NCI-H82 treated with DMSO at 0.1 percent for 48 hours (cell line): ENCODE results near the gene CEP170B.
"Not testable (repeated sequence)": the region's sequence is repeated elsewhere in the genome, so short reads cannot be mapped to it uniquely, and the experiment has no call there.

Experiments
- DNase-seq: peaks from one replicate; lab custom pipeline; 2025; ENCODE audit not compliant: unreplicated experiment; lab: John Stamatoyannopoulos, UW

The CEP170B gene

GRCh38 chr14:104888489-104889374 lies 23.7 kb downstream of the CEP170B start:
- no peak for DNase-seq

GRCh38 chr14:104889375-104889757 lies 24.3 kb downstream of the CEP170B start:
- no peak for DNase-seq

GRCh38 chr14:104890292-104890691 lies 25.2 kb downstream of the CEP170B start:
- not testable (repeated sequence) for DNase-seq

- no peak for DNase-seq
These were observed 26.1 kb downstream of the CEP170B start for GRCh38 chr14:104891121-104891551.

- DNase-seq, result no peak
These were observed 26.8 kb downstream of the CEP170B start for GRCh38 chr14:104891664-104892530.

- DNase-seq, result no peak
These were observed 27.7 kb downstream of the CEP170B start for GRCh38 chr14:104892531-104893434.

GRCh38 chr14:104893435-104894207 lies 28.6 kb downstream of the CEP170B start:
- DNase-seq, result no peak

- no peak for DNase-seq
These were observed 29.5 kb downstream of the CEP170B start for GRCh38 chr14:104894331-104895206.

GRCh38 chr14:104895207-104895785 lies 30.2 kb downstream of the CEP170B start:
- no peak for DNase-seq

- DNase-seq, result no peak
These were observed 31.0 kb downstream of the CEP170B start for GRCh38 chr14:104895786-104896661.

- no peak for DNase-seq
These were observed 32.5 kb downstream of the CEP170B start for GRCh38 chr14:104897330-104898194.

- DNase-seq, result no peak
These were observed 33.1 kb downstream of the CEP170B start for GRCh38 chr14:104898195-104898558.

- DNase-seq, result no peak
These were observed 33.9 kb downstream of the CEP170B start for GRCh38 chr14:104898870-104899510.

GRCh38 chr14:104899781-104900180 lies 34.7 kb downstream of the CEP170B start:
- no peak for DNase-seq

GRCh38 chr14:104900639-104901512 lies 35.8 kb downstream of the CEP170B start:
- no peak for DNase-seq
